Measurements from ENCODE around the gene HOXB3.

DNA sequence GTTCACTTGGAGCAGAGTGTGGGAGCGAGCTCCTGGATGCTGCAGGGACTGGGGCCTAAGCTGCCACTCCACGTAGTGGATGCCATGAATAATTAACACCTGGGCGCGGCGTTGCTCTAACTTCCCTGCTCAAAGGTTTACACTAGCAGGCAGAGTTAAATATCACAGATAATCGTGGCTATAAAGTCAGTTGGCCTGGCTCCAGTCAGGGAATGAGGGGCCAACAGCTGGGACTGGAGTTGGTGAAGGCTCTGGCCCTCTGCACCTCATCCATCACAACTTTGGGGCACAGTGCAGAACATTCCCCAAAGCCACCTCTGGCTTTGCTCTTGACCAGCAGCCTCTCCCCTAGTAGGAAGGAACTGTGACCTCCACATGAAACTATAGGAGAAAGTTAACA, 22.8 kb downstream of the HOXB3 start:
- TF ChIP-seq POLR2AphosphoS5 (IDR thresholded peaks at IDR 0.05) (no peak), EZH2 (IDR thresholded peaks at IDR 0.05; ENCODE audit: borderline replicate concordance, insufficient read depth, low read length, poor library complexity, severe bottlenecking) (no peak), SMC3 (conservative IDR thresholded peaks at IDR 0.05; ENCODE audit: poor library complexity) (no peak), RAD21 (conservative IDR thresholded peaks at IDR 0.05) (no peak), TAF1 (IDR thresholded peaks at IDR 0.05; ENCODE audit: low read depth) (no peak), MXI1 (conservative IDR thresholded peaks at IDR 0.05; ENCODE audit: poor library complexity, severe bottlenecking) (no peak), EP300 (conservative IDR thresholded peaks at IDR 0.05; ENCODE audit: poor library complexity, severe bottlenecking) (no peak)
- TF ChIP-seq, protein P1, sequence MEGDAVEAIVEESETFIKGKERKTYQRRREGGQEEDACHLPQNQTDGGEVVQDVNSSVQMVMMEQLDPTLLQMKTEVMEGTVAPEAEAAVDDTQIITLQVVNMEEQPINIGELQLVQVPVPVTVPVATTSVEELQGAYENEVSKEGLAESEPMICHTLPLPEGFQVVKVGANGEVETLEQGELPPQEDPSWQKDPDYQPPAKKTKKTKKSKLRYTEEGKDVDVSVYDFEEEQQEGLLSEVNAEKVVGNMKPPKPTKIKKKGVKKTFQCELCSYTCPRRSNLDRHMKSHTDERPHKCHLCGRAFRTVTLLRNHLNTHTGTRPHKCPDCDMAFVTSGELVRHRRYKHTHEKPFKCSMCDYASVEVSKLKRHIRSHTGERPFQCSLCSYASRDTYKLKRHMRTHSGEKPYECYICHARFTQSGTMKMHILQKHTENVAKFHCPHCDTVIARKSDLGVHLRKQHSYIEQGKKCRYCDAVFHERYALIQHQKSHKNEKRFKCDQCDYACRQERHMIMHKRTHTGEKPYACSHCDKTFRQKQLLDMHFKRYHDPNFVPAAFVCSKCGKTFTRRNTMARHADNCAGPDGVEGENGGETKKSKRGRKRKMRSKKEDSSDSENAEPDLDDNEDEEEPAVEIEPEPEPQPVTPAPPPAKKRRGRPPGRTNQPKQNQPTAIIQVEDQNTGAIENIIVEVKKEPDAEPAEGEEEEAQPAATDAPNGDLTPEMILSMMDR (IDR thresholded peaks at IDR 0.05; ENCODE audit: poor library complexity, severe bottlenecking) = no peak

Measured in neural cell (in vitro differentiated cells).